Measurements from ENCODE around the gene EYS.
"Not testable (repeated sequence)": the region's sequence is repeated elsewhere in the genome, so short reads cannot be mapped to it uniquely, and the experiment has no call there.

EYS gene

DNA sequence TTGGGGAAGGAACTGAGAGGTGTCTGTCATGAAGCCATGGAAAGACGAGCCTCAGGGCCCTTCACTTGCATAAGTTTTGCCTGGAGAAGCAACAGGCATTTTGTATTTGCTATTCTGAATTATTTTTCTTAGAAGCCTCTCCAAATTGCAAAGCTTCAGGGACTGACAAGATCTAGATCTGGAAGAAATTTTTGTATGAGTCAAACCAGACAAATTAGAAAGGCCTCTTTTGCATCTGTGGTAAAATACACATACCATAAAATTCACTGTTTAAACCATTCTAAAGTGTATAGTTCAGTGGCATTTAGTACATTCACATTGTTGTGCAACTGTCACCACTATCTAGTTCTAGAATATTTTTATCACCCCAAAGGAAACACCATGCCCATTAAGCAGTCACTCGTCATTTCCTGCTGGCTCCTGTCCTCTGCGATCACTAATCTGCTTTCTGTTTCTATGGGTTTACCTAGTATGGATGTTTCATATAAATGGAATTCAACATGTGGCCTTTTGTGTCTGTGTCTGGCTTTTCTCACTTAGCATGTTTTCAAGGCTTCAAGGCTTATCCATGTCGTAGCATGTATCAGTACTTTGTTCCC is 1802.3 kb downstream of the EYS start:
- Mint-ChIP-seq H3K4me1 (no peaks in the 10 kb centered on the region), H3K9me3 (no peaks in the 10 kb centered on the region), H3K36me3 (no peaks in the 10 kb centered on the region), H3K4me3 (no peak overlapping the region), H3K27ac (no peak overlapping the region), H3K27me3 (no peaks in the 10 kb centered on the region)
- ATAC-seq (replicated peaks), result peak; percentile 27 to 43
- DNase-seq, result no peak

DNA sequence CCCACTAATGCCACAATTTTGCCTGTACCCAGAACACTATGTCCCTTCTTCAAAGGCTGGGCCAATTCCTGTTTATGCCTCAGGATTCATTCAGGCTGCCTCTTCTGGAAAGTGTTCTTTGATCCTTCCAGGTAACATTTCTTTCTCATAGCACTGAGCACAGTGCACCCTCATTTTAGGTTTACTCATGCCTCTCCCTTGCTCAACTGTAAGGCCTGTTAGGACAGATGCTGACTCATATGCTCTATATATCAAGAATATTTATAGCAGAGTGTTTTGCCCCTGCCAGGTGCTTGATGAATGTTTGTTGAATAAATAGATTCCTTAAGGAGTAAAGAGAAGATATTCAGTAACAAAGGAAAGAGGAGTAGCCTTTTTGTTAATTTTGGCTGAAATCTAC is 1807.5 kb downstream of the EYS start:
- Mint-ChIP-seq H3K4me3 (no peak overlapping the region), H3K9me3 (no peaks in the 10 kb centered on the region), H3K27ac (no peak overlapping the region), H3K27me3 (no peaks in the 10 kb centered on the region), H3K36me3 (no peaks in the 10 kb centered on the region), H3K4me1 (no peaks in the 10 kb centered on the region)
- DNase-seq (no peak), ATAC-seq (replicated peaks) (no peak)

DNA sequence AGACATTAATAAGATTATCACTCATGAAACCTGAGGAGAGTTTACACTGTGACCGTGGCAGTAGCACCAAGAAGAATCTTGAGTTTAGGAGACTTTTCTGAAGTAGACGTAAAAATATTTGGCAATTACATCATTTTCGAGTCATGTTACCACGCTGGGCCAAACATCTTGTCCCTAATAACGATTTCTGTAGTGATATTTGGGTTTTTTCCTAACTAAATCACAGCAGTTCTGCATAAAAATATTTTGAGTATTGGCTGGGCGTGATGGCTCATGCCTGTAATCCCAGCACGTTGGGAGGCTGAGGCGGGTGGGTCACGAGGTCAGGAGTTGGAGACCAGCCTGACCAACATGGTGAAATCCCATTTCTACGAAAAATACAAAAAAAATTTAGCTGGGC is 1809.1 kb downstream of the EYS start:
- DNase-seq, result no peak
- Mint-ChIP-seq H3K36me3 (no peaks in the 10 kb centered on the region), H3K27me3 (no peaks in the 10 kb centered on the region), H3K9me3 (peaks cover 0 to 1% of the 10 kb centered on the region in 2 donors), H3K4me1 (no peaks in the 10 kb centered on the region), H3K27ac (no peak overlapping the region), H3K4me3 (no peak overlapping the region)
- ATAC-seq (replicated peaks), result no peak

DNA sequence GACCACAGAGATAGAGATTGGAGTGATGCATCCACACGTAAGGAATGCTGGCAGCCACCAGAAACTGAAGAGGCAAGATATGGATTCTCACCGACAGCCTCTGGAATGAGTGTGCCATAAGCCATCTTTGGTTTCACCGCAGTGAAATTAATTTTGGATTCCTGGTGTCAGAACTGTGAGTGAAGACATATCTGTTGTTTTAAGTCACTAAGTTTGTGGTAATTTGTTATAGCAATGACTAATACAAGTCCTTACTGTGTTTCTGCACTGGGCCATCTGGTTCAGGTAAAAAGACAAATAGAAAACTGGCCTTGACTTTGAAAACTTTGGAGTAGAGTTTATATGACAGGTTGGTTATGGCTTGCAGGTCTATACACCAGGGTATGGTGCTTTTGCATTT is 1809.6 kb downstream of the EYS start:
- Mint-ChIP-seq H3K27me3 (no peaks in the 10 kb centered on the region), H3K4me1 (no peaks in the 10 kb centered on the region), H3K4me3 (no peak overlapping the region), H3K36me3 (no peaks in the 10 kb centered on the region), H3K27ac (no peak overlapping the region), H3K9me3 (peaks cover 0 to 1% of the 10 kb centered on the region in 2 donors)
- no peak for DNase-seq
- ATAC-seq (replicated peaks), result no peak

DNA sequence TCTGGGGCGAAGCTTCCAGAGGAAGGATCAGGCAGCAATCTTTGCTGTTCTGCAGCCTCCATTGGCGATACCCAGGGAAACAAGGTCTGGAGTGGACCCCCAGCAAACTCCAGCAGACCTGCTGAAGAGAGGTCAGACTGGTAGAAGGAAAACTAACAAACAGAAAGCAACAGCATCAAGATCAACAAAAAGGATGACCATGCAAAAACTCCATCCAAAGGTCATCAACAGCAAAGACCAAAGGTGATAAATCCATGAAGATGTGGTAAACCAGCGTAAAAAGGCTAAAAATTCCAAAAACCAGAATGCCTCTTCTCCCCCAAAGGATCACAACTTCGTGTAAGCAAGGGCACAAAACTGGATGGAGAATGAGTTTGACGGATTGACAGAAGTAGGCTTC is 1818.6 kb downstream of the EYS start:
- peaks cover 0 to 3% of the 10 kb centered on the region in 2 donors for H3K4me1 Mint-ChIP-seq
- H3K27ac Mint-ChIP-seq, result no peak overlapping the region
- peaks cover 1 to 5% of the 10 kb centered on the region in 2 donors for H3K9me3 Mint-ChIP-seq
- peaks cover 0 to 3% of the 10 kb centered on the region in 2 donors for H3K27me3 Mint-ChIP-seq
- no peaks in the 10 kb centered on the region for H3K36me3 Mint-ChIP-seq
- ATAC-seq (replicated peaks) (no peak), DNase-seq (no peak)
- H3K4me3 Mint-ChIP-seq, result no peak overlapping the region

DNA sequence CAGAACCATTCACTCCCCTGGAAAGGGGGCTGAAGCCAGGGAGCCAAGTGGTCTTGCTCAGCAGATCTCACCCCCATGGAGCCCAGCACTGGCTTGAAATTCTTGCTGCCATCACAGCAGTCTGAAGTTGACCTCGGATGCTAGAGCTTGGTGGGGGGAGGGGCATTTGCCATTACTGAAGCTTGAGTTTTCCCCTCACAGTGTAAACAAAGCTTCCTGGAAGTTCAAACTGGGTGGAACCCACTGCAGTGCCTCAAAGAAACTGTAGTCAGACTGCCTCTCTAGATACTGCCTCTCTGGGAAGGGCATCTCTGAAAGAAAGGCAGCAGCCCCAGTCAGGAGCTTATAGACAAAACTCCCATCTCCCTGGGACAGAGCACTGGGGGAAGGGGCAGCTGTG is 1819.2 kb downstream of the EYS start:
- not testable (repeated sequence) for DNase-seq; H3K4me1 Mint-ChIP-seq; H3K36me3 Mint-ChIP-seq; ATAC-seq (replicated peaks); H3K4me3 Mint-ChIP-seq; H3K27ac Mint-ChIP-seq; H3K27me3 Mint-ChIP-seq; H3K9me3 Mint-ChIP-seq

DNA sequence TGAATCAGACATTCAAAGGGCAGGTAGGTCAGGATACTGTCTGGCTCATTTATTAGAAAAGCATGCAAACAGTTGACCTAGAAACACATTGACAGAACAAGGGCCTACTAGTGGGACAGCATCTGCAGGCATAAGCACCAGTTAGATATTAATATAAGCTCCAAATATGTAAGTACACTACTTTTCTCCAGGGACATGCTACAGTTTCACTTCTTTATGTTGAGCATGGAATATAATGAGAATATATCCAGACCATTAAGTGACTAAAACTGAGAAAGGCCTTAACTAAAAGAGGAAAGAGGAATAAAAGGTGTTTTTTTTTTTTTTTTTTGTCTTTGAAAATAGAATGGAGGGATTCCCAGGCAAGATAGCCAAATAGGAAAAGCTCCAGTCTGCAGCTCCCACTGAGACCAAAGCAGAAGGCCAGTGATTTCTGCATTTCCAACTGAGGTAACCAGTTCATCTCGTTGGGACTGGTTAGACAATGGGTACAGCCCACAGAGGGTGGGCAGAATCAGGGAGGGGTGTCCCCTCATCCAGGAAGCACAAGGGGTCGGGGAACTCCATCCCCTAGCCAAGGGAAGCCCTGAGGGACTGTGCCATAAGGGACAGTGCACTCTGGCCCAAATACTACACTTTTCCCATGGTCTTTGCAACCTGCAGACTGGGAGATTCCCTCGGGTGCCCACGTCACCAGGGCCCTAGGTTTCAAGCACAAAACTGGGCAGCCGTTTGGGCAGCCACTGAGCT is 1819.8 kb downstream of the EYS start:
- Mint-ChIP-seq H3K27ac (no peak overlapping the region), H3K27me3 (peaks cover 0 to 3% of the 10 kb centered on the region in 2 donors), H3K4me3 (no peak overlapping the region), H3K36me3 (no peaks in the 10 kb centered on the region), H3K4me1 (peaks cover 0 to 3% of the 10 kb centered on the region in 2 donors), H3K9me3 (peaks cover 3 to 5% of the 10 kb centered on the region in 2 donors)
- no peak for DNase-seq
- ATAC-seq (replicated peaks), result peak; percentile 76 to 88

DNA sequence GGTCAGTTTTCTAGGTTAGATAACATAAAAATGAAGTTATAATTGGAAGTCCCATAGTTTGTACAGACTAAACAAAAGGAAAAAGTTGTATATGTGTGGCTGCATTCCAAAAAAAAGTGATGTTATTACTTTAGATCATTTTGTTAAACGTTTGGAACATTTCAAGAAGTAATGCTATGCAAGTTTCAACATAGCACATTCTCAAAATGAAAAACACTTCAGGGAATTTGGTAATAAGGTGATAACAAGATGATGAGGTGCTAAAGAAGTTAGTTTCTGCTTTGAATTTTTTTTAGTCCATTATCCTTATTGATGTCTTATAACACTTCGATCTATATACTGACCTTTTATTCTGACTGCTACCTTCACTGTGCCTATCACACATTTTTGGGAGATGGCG is 1820.7 kb downstream of the EYS start:
- Mint-ChIP-seq H3K27ac (no peak overlapping the region), H3K4me3 (no peak overlapping the region), H3K4me1 (peaks cover 0 to 3% of the 10 kb centered on the region in 2 donors), H3K27me3 (peaks cover 0 to 3% of the 10 kb centered on the region in 2 donors), H3K36me3 (no peaks in the 10 kb centered on the region), H3K9me3 (peaks cover 3 to 5% of the 10 kb centered on the region in 2 donors)
- no peak for DNase-seq
- ATAC-seq (replicated peaks), result no peak

DNA sequence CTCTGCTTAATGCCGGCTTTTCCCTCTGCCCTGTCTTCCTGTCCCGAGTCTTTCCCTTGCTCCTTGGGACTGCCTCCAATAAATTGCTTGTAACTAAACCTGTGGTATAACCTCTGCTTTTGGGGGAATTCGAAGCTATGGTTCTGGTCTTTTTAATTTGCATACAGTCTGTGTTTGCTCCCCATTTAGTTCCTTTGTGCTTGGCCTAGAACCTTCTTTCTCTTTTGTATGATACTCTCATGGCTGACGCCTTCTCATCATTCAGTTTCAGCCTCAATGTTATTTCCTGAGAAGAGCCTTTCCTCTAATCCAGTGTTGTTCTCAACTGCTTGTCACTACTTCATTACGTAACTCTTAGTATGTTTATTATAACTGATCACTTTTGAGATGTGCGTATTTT is 1823.4 kb downstream of the EYS start:
- Mint-ChIP-seq H3K27ac (no peak overlapping the region), H3K4me3 (no peak overlapping the region), H3K27me3 (peaks cover 0 to 3% of the 10 kb centered on the region in 2 donors), H3K36me3 (no peaks in the 10 kb centered on the region), H3K4me1 (peaks cover 0 to 3% of the 10 kb centered on the region in 2 donors), H3K9me3 (peaks cover 0 to 5% of the 10 kb centered on the region in 2 donors)
- ATAC-seq (replicated peaks), result peak; percentile 62 to 64
- DNase-seq, result no peak

DNA sequence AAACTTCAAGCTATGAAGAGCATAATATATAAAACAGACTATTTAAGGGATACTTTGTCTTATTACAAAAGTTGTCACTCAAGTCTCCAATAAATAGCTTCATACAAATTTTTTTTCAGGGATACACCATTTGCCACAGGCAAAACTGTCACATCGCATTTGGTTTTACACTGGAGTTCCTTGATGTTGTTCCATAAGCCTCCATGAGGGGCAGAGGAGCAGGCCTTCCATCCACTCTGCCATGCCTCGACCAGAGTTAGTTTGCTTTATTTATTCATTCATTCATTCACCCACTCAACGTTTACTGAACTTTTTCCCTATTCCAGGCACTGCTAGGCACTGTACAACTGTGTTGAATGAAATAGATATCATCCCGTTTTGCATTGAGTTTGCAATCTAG is 1824.8 kb downstream of the EYS start:
- Mint-ChIP-seq H3K4me3 (no peak overlapping the region), H3K36me3 (no peaks in the 10 kb centered on the region), H3K27me3 (no peaks in the 10 kb centered on the region), H3K9me3 (peaks cover 5 to 8% of the 10 kb centered on the region in 2 donors), H3K4me1 (peaks cover 0 to 3% of the 10 kb centered on the region in 2 donors), H3K27ac (no peak overlapping the region)
- DNase-seq (no peak), ATAC-seq (replicated peaks) (no peak)

DNA sequence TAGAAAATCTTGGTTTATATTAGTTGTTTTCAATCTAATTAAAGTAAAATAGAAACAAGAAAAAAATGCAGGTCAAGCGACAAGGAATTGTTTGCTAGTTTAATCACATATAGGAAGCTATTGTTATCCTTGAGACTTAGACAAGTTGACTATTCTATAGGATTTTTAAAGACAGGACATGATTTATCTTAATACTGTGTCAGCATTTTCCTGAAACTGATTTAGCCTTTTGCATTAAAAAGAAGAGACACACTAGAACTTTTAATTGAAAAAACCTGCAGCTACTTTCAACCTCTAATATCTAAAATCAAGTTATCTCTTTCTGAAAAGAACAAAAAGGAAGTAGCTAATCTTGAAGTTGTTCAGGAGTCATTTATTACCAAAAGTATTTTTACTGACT is 1825.2 kb downstream of the EYS start:
- peaks cover 0 to 3% of the 10 kb centered on the region in 2 donors for H3K4me1 Mint-ChIP-seq
- no peak overlapping the region for H3K27ac Mint-ChIP-seq
- DNase-seq (no peak), ATAC-seq (replicated peaks) (no peak)
- H3K27me3 Mint-ChIP-seq, result no peaks in the 10 kb centered on the region
- H3K36me3 Mint-ChIP-seq, result no peaks in the 10 kb centered on the region
- H3K9me3 Mint-ChIP-seq, result peaks cover 5 to 8% of the 10 kb centered on the region in 2 donors
- H3K4me3 Mint-ChIP-seq, result no peak overlapping the region

DNA sequence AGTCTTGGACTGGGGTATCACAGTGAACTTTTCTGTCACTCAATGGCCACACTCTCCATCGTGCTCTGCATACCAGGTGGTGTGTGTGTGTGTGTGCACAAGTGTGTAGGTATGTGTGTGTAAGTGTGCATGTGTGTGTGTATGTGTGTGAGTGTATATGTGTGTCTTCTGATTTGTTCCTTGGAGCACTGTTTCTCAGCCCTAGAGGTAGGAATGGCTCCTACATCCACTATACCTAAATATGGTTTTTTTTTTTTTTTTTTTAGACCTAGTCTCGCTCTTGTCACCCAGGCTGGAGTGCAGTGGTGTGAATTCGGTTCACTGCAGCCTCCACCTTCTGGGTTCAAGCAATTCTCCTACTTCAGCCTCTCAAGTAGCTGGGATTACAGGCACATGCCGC is 1834.8 kb downstream of the EYS start:
- DNase-seq, result no peak
- no peak overlapping the region for H3K27ac Mint-ChIP-seq
- H3K4me3 Mint-ChIP-seq, result no peak overlapping the region
- no peaks in the 10 kb centered on the region for H3K4me1 Mint-ChIP-seq
- H3K36me3 Mint-ChIP-seq, result no peaks in the 10 kb centered on the region
- no peak for ATAC-seq (replicated peaks)
- H3K27me3 Mint-ChIP-seq, result no peaks in the 10 kb centered on the region
- peaks cover under 1 to 7% of the 10 kb centered on the region in 2 donors for H3K9me3 Mint-ChIP-seq

DNA sequence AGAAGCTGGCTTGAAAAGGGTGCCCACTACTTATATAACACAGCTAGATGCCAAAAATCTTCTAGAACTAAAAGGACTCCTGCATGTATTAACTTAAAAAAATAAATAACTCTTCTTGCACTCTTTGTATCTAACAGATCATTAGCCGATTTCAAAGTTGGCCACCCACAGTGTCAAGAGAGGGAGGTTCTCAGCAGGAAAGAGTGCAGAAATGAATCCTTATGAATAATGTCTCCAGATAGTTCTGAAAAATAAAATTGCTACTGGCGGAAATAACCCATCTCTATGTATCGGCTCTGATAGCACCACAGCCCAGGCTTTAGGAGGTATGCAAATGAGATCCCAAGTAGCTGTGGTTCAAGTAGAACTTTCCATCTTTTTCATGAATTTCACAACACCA is 1838.7 kb downstream of the EYS start:
- H3K4me3 Mint-ChIP-seq, result no peak overlapping the region
- H3K27me3 Mint-ChIP-seq, result no peaks in the 10 kb centered on the region
- ATAC-seq (replicated peaks), result no peak
- no peak overlapping the region for H3K27ac Mint-ChIP-seq
- peaks cover 0 to 2% of the 10 kb centered on the region in 2 donors for H3K9me3 Mint-ChIP-seq
- no peaks in the 10 kb centered on the region for H3K4me1 Mint-ChIP-seq
- no peaks in the 10 kb centered on the region for H3K36me3 Mint-ChIP-seq
- DNase-seq, result no peak

DNA sequence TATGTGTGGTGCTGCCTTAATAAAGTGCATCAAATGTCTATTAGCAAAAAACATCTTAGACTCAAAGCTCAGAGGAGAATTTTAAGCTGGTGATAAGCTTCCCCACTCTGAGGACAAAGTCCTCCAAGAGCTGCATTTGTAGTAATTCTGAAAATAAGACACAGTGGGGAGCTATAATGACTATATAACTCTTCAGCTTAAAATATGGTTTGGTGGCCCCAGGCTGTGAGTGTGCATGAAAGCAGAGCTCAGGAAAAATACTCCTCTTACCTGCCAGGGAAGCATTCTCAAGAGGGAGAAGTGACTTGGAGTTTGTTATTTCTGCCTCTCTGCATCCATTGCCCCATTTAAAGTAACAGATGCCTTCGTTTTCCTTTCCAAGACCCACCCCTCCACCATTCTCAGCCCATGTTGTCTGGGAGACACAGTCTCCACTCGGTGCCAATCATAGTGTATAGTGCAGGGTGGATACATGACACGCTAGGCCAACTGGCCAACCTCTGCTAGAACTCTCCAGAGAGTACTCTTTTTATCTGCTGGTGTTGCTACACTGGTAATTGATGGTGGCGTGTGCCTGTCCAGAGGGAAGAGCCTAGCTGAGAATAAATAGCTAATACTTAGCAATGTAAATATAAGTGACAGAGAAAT is 1842.2 kb downstream of the EYS start:
- ATAC-seq (replicated peaks) (no peak), DNase-seq (no peak)
- Mint-ChIP-seq H3K27me3 (no peaks in the 10 kb centered on the region), H3K4me3 (no peak overlapping the region), H3K4me1 (no peaks in the 10 kb centered on the region), H3K9me3 (no peaks in the 10 kb centered on the region), H3K27ac (no peak overlapping the region), H3K36me3 (no peaks in the 10 kb centered on the region)

DNA sequence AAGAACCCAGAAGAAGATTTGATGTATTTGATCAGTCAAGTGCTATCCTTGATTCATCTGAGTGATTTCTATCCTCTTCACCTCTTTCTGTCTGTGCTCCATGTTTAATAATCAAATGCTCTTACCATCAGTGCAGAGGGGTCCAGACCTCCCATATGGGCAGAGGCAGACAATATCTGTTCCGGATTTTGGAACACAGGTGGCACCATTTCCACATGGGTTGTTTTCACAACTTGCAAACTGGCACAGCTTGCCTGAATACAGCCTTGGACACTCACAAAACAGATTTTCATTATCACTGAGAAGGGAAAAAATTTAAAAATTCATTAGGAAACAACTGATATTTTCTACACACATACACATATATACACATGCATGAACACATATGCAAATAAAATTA is 1843.0 kb downstream of the EYS start:
- DNase-seq (no peak), ATAC-seq (replicated peaks) (no peak)
- Mint-ChIP-seq H3K9me3 (no peaks in the 10 kb centered on the region), H3K36me3 (no peaks in the 10 kb centered on the region), H3K4me3 (no peak overlapping the region), H3K27ac (no peak overlapping the region), H3K4me1 (no peaks in the 10 kb centered on the region), H3K27me3 (no peaks in the 10 kb centered on the region)
